ENCODE results near the gene BCAS1. TPM values are rescaled to one million over a fixed set of nuclear protein-coding genes. Genes with fewer than 3 reads are reported as not detected.

Gene BCAS1
- total and polyA plus RNA-seq, 10 of the 15 experiments (the other 5 are each of a cell fraction or from before 2014, with no cell fraction given): 0.21 to 1.4 (median 0.55) TPM

DNA sequence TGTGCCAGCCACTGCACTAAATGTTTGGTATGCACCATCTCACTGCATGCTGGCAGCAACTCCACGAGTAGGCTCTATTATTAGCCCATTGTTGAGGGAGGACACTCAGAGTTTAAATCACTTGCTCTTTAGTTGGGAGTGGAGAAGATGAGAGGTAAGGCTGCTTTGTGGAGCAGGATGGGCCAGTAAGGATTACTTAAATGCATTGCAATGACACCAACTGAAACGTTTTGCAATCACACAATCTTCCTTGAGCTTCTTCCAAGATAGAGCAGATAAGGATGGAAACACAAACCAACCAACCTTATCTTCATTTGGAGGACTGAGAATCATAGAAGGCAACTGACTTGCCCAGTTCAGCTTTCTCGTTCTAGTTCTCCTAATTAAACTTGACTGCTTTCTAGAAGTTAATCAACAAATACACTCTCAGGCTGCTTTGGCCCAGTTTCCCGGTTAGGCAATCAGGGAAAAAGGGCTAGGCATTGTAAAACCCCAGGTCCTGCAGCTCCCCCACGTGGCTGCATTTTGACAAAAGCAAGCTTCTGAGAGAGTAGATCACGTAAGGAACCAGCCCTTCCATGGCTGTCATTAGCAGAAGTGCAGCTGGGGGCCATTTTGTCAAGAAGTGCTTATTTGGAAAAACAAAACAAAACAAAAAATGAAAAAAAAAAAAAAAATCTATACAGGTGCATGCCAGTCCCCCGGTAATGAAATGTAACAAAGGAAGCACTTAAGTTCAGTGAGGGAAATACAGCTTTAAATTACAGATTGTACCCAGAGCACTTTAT, 130.6 kb downstream of the BCAS1 start (continued):
- TF ChIP-seq, protein P1, sequence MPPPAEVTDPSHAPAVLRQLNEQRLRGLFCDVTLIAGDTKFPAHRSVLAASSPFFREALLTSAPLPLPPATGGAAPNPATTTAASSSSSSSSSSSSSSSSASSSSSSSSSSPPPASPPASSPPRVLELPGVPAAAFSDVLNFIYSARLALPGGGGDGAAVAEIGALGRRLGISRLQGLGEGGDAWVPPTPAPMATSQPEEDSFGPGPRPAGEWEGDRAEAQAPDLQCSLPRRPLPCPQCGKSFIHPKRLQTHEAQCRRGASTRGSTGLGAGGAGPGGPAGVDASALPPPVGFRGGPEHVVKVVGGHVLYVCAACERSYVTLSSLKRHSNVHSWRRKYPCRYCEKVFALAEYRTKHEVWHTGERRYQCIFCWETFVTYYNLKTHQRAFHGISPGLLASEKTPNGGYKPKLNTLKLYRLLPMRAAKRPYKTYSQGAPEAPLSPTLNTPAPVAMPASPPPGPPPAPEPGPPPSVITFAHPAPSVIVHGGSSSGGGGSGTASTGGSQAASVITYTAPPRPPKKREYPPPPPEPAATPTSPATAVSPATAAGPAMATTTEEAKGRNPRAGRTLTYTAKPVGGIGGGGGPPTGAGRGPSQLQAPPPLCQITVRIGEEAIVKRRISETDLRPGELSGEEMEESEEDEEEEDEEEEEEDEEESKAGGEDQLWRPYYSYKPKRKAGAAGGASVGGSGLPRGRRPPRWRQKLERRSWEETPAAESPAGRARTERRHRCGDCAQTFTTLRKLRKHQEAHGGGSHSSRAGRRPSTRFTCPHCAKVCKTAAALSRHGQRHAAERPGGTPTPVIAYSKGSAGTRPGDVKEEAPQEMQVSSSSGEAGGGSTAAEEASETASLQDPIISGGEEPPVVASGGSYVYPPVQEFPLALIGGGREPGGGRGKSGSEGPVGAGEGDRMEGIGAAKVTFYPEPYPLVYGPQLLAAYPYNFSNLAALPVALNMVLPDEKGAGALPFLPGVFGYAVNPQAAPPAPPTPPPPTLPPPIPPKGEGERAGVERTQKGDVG (CRISPR knock-in tag; IDR thresholded peaks at IDR 0.05): no peak
- TF ChIP-seq CEBPB (IDR thresholded peaks at IDR 0.05; ENCODE audit: borderline replicate concordance in 1 of 2, low read depth in 2 of 2, low read length in 2 of 2) (peak in 1 of 2 experiments; percentile 41; a peak in 1 of 4 replicates), MEF2B (IDR thresholded peaks at IDR 0.05; ENCODE audit: partially characterized antibody, poor library complexity, severe bottlenecking) (no peak), KDM1A (IDR thresholded peaks at IDR 0.05; ENCODE audit: borderline replicate concordance) (no peak), CBFB (IDR thresholded peaks at IDR 0.05; ENCODE audit: low read depth) (no peak), CHD2 (IDR thresholded peaks at IDR 0.05; ENCODE audit: borderline replicate concordance, low read depth, low read length) (0 out of 2 replicates have a peak, but pooled peaks have one; percentile 23), BACH1 (IDR thresholded peaks at IDR 0.05; ENCODE audit: borderline replicate concordance) (no peak), SMAD5 (IDR thresholded peaks at IDR 0.05; ENCODE audit: low read depth) (no peak), ZNF24 (IDR thresholded peaks at IDR 0.05) (no peak), ZNF274 (IDR thresholded peaks at IDR 0.05; ENCODE audit: insufficient read depth, insufficient read length) (no peak), IRF4 (IDR thresholded peaks at IDR 0.05; ENCODE audit: low read depth, low read length) (0 out of 2 replicates have a peak, but pooled peaks have one; percentile 33), NFYA (IDR thresholded peaks at IDR 0.05; ENCODE audit: borderline replicate concordance, low read depth, low read length) (no peak), ZNF217 (IDR thresholded peaks at IDR 0.05) (no peak), MYC (IDR thresholded peaks at IDR 0.05; ENCODE audit: insufficient read depth, insufficient read length, insufficient replicate concordance, low read length, severe bottlenecking) (no peak), MTA2 (IDR thresholded peaks at IDR 0.05; ENCODE audit: low read depth) (no peak; the same call in 1 of the 2 replicates)
- TF ChIP-seq, protein P2, sequence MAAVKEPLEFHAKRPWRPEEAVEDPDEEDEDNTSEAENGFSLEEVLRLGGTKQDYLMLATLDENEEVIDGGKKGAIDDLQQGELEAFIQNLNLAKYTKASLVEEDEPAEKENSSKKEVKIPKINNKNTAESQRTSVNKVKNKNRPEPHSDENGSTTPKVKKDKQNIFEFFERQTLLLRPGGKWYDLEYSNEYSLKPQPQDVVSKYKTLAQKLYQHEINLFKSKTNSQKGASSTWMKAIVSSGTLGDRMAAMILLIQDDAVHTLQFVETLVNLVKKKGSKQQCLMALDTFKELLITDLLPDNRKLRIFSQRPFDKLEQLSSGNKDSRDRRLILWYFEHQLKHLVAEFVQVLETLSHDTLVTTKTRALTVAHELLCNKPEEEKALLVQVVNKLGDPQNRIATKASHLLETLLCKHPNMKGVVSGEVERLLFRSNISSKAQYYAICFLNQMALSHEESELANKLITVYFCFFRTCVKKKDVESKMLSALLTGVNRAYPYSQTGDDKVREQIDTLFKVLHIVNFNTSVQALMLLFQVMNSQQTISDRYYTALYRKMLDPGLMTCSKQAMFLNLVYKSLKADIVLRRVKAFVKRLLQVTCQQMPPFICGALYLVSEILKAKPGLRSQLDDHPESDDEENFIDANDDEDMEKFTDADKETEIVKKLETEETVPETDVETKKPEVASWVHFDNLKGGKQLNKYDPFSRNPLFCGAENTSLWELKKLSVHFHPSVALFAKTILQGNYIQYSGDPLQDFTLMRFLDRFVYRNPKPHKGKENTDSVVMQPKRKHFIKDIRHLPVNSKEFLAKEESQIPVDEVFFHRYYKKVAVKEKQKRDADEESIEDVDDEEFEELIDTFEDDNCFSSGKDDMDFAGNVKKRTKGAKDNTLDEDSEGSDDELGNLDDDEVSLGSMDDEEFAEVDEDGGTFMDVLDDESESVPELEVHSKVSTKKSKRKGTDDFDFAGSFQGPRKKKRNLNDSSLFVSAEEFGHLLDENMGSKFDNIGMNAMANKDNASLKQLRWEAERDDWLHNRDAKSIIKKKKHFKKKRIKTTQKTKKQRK (IDR thresholded peaks at IDR 0.05; ENCODE audit: low read depth, low read length): no peak
- TF ChIP-seq, protein P3, sequence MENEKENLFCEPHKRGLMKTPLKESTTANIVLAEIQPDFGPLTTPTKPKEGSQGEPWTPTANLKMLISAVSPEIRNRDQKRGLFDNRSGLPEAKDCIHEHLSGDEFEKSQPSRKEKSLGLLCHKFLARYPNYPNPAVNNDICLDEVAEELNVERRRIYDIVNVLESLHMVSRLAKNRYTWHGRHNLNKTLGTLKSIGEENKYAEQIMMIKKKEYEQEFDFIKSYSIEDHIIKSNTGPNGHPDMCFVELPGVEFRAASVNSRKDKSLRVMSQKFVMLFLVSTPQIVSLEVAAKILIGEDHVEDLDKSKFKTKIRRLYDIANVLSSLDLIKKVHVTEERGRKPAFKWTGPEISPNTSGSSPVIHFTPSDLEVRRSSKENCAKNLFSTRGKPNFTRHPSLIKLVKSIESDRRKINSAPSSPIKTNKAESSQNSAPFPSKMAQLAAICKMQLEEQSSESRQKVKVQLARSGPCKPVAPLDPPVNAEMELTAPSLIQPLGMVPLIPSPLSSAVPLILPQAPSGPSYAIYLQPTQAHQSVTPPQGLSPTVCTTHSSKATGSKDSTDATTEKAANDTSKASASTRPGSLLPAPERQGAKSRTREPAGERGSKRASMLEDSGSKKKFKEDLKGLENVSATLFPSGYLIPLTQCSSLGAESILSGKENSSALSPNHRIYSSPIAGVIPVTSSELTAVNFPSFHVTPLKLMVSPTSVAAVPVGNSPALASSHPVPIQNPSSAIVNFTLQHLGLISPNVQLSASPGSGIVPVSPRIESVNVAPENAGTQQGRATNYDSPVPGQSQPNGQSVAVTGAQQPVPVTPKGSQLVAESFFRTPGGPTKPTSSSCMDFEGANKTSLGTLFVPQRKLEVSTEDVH (IDR thresholded peaks at IDR 0.05; ENCODE audit: low read depth, partially characterized antibody): no peak
- TF ChIP-seq, protein P4, sequence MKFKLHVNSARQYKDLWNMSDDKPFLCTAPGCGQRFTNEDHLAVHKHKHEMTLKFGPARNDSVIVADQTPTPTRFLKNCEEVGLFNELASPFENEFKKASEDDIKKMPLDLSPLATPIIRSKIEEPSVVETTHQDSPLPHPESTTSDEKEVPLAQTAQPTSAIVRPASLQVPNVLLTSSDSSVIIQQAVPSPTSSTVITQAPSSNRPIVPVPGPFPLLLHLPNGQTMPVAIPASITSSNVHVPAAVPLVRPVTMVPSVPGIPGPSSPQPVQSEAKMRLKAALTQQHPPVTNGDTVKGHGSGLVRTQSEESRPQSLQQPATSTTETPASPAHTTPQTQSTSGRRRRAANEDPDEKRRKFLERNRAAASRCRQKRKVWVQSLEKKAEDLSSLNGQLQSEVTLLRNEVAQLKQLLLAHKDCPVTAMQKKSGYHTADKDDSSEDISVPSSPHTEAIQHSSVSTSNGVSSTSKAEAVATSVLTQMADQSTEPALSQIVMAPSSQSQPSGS (IDR thresholded peaks at IDR 0.05; ENCODE audit: low read length): no peak; the same call in 1 of the 2 replicates
